Lower leg skin (tissue), 4 donors: ENCODE data around the gene PNCK. TPM values are rescaled to one million over a fixed set of nuclear protein-coding genes. Genes with fewer than 3 reads are reported as not detected.

Experiments used
- DNase-seq, 2 donors: peaks; one replicate each; pipeline ENCODE4 v3.0.0-alpha.2; 2019; ENCODE audit warnings: low spot score in 2 of 2
- H3K4me3 ChIP-seq: fragments of 200-600 bp; sonication (generic); 2 replicates; pipeline ENCODE4 v1.5.1; 2017; ENCODE audit warnings: mild to moderate bottlenecking, low read depth; ENCODE audit not compliant: poor library complexity, severe bottlenecking
- POLR2A ChIP-seq, 2 donors: fragments of 450-650 bp; IDR thresholded peaks; one replicate each; pipeline ENCODE4 v1.6.1; 2016 to 2017; ENCODE audit warnings: antibody characterized with exemption in 2 of 2, mild to moderate bottlenecking in 1 of 2, moderate library complexity in 1 of 2
- WGBS, 2 donors: methylation state at CpG; one replicate each; pipeline ENCODE4 v1.1.5; 2018; 5-methylcytosine and 5-hydroxymethylcytosine counted together
- intact Hi-C: fragments of 100-400 bp; cut with DNase I; formaldehyde crosslinking; loops from one replicate; pipeline ENCODE4 v1.15.0; 2023; ENCODE audit warnings: low total_unique reads
- total RNA-seq, 4 donors: library from RNA; depleted of rRNA; stranded (reverse); fragments of >200 nt; gene quantifications; one replicate each; pipeline ENCODE4 v1.1.0, GENCODE V29; 2016
- TF ChIP-seq, protein P1 (sequence below), 3 donors: fragments of 450-650 bp; IDR thresholded peaks; one replicate each; pipeline ENCODE4 v1.5.1; 2016; ENCODE audit warnings: antibody characterized with exemption in 3 of 3, mild to moderate bottlenecking in 3 of 3, moderate library complexity in 2 of 3

The PNCK gene
- total RNA-seq, 4 donors from 2014 or later, result 0.76 to 6.7 (median 2.1) TPM

DNA sequence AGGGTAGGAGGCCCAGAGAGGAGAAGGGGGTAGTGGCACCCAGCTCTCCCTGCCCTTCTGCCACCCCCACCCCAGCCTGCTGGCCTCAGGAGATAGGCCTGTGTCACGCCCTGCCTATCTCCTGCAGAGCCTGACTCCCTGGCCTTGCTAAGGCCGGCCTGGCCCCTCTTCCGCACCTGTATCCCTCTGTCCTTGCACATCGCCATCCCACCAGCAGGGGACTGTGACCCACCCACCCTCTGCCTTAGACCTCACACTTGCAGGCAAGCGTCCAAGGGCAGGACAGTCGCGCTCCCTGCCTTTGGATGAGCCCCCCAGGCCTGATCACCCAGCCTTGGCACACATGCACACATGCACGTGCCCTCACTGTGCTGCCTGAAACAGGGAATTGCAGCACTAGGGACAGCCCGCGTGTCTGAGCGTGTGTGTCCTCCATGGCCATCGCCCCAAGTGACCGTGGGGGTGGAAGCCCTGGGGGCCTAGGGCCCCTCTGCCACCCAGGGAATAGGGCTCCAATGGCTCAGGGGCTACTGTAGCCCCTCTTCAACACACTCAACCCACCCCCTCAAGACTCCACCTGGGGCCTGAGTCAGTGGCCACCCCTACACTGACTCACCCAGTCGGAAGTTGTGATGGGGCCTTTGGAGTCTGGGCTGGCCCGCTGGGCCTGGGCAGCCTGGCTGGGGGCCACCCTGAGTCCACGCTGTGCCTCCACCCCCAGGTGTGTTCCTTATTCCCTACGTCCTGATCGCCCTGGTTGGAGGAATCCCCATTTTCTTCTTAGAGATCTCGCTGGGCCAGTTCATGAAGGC is 16.2 kb upstream of the PNCK start:
- DNase-seq, result no peak
- no peak for TF ChIP-seq POLR2A (IDR thresholded peaks at IDR 0.05)
- TF ChIP-seq, protein P1, sequence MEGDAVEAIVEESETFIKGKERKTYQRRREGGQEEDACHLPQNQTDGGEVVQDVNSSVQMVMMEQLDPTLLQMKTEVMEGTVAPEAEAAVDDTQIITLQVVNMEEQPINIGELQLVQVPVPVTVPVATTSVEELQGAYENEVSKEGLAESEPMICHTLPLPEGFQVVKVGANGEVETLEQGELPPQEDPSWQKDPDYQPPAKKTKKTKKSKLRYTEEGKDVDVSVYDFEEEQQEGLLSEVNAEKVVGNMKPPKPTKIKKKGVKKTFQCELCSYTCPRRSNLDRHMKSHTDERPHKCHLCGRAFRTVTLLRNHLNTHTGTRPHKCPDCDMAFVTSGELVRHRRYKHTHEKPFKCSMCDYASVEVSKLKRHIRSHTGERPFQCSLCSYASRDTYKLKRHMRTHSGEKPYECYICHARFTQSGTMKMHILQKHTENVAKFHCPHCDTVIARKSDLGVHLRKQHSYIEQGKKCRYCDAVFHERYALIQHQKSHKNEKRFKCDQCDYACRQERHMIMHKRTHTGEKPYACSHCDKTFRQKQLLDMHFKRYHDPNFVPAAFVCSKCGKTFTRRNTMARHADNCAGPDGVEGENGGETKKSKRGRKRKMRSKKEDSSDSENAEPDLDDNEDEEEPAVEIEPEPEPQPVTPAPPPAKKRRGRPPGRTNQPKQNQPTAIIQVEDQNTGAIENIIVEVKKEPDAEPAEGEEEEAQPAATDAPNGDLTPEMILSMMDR (IDR thresholded peaks at IDR 0.05), result no peak
- H3K4me3 ChIP-seq, result no peak overlapping the region
- intact Hi-C loops, result no loop called here
- 46 to 80% methylated on average over 10 to 16 of the region's 19 CpGs for WGBS, 2 donors

GRCh38 chrX:153688911-153689590 is 15.4 kb upstream of the PNCK start:
- H3K4me3 ChIP-seq, result no peak overlapping the region
- intact Hi-C loops, result no loop called here
- no peak for DNase-seq
- no peak for TF ChIP-seq POLR2A (IDR thresholded peaks at IDR 0.05)
- TF ChIP-seq, protein P1 (IDR thresholded peaks at IDR 0.05), result no peak
- WGBS, 2 donors, result 33% methylated on average over 21 of the region's 53 CpGs; no CpG with 5 or more reads in 1 of the 2 donors

DNA sequence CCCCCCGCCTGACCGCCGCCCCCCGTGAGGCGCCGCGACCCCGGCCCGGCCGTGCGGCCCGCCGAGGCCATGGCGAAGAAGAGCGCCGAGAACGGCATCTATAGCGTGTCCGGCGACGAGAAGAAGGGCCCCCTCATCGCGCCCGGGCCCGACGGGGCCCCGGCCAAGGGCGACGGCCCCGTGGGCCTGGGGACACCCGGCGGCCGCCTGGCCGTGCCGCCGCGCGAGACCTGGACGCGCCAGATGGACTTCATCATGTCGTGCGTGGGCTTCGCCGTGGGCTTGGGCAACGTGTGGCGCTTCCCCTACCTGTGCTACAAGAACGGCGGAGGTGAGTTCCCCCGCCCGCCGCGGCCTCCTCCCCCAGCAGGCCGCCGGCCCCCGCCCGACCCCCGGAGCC is 14.9 kb upstream of the PNCK start:
- WGBS, 2 donors, result 63% methylated on average over 8 of the region's 57 CpGs; no CpG with 5 or more reads in 1 of the 2 donors
- H3K4me3 ChIP-seq, result peak overlapping the region; percentile 20
- DNase-seq, result no peak
- no peak for TF ChIP-seq POLR2A (IDR thresholded peaks at IDR 0.05)
- TF ChIP-seq, protein P1 (IDR thresholded peaks at IDR 0.05), result no peak
- intact Hi-C loops, result no loop called here

DNA sequence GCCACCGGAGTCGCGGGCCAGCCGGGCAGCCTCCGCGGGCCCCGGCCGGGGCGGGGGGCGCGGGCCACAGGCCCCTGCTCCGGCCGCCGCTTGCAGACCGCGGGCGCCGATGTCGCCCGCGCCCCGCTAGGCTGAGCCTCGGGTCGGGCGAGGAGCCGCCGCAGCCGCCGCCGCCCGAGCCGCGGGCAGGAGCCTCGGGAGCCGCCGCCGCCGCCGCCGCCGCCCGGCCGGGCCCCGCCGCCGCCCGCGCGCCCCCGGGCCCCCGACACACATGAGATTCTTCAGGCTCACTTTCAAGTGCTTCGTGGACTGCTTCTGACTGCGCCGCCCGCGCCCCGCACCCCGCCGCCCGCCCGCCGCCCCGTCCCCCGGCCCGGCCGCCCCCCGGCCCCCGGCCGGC is 14.5 kb upstream of the PNCK start:
- TF ChIP-seq, protein P1 (IDR thresholded peaks at IDR 0.05), result no peak
- TF ChIP-seq POLR2A (IDR thresholded peaks at IDR 0.05), result no peak
- WGBS, 2 donors, result 73% methylated on average over 6 of the region's 69 CpGs; no CpG with 5 or more reads in 1 of the 2 donors
- H3K4me3 ChIP-seq, result no peak overlapping the region
- DNase-seq, result no peak
- intact Hi-C loops, result no loop called here

DNA sequence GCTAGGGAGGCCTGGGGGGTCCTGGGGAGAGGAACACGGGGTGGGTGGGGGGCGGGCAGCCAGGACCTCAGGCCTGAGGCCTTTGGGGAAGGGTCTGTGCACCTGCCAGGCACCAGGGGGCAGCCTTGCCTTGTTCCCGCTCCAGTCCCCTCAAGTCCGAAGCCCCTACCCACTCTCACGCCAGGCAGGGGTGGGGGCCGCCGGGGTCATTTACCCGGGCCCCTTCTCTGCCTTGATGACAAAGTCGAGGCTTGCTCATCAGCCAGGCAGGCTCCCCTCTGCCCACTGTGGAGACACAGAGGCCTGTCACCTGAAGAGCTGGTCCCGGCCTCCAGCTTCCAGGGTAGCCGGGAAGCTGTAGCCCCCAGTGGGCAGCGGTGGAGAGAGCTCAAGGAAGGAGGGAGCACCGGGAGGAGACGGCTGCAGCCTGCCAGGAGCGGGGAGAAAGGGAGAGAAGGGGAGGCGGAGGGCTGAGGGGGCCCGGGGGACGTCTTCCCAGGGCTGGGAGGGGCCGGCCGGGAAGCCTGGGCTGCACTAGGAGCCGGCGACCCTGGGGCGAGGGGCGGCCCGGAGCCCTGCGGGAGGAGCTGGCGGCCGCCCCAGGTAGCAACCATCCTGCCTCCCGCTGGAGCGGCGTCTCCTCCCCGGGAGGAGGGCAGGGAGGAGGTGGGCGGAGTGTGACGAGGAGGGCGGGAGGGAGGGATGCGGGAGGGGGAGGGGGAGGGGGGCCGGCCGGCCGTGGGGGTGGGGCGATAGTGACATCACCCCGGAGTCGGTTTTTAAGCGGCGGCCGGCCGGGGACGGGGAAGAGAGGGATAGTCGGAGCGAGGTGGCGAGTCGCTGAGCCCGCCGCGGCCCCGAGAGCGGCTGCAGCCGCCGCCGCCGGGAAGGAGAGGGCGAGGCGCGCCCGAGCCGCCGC is 13.8 kb upstream of the PNCK start, which contains the start of gene SLC6A8:
SLC6A8 (plus strand) TSS at position 806 of the 919 bp plus-strand sequence. CDS start 649 bp downstream, outside the sequence.
- TF ChIP-seq, protein P1 (IDR thresholded peaks at IDR 0.05), result no peak
- TF ChIP-seq POLR2A (IDR thresholded peaks at IDR 0.05), result no peak
- intact Hi-C loops, result no loop called here
- 1 to 39% methylated on average over 29 to 31 of the region's 66 CpGs for WGBS, 2 donors
- DNase-seq, result peak; percentile 40 to 92
- H3K4me3 ChIP-seq, result peak within 1 kb of the TSS; percentile 20
